ENCODE measurements around the gene STAG1.
"Not testable (repeated sequence)": the region's sequence is repeated elsewhere in the genome, so short reads cannot be mapped to it uniquely, and the experiment has no call there.

The STAG1 gene

GRCh38 chr3:136741063-136741462, 11.1 kb downstream of the STAG1 start:
- no peak for DNase-seq

GRCh38 chr3:136740351-136740958, 11.7 kb downstream of the STAG1 start:
- DNase-seq: no peak

- DNase-seq: not testable (repeated sequence)
These were observed 15.2 kb downstream of the STAG1 start for GRCh38 chr3:136736950-136737349.

GRCh38 chr3:136735103-136735502, 17.1 kb downstream of the STAG1 start:
- DNase-seq: no peak

GRCh38 chr3:136734382-136735070, 17.7 kb downstream of the STAG1 start:
- no peak for DNase-seq

- peak; percentile 33 for DNase-seq
These were observed 18.8 kb downstream of the STAG1 start for GRCh38 chr3:136733317-136733833.

- no peak for DNase-seq
These were observed 20.8 kb downstream of the STAG1 start for GRCh38 chr3:136731274-136731884.

- DNase-seq: no peak
These were observed 21.4 kb downstream of the STAG1 start for GRCh38 chr3:136730595-136731273.

- peak; percentile 68 for DNase-seq
These were observed 23.3 kb downstream of the STAG1 start for GRCh38 chr3:136728918-136729317.

- no peak for DNase-seq
These were observed 23.7 kb downstream of the STAG1 start for GRCh38 chr3:136728473-136728872.

- DNase-seq: no peak
These were observed 26.7 kb downstream of the STAG1 start for GRCh38 chr3:136725468-136725867.

GRCh38 chr3:136722916-136723315, 29.3 kb downstream of the STAG1 start:
- DNase-seq: not testable (repeated sequence)

GRCh38 chr3:136722399-136722798, 29.8 kb downstream of the STAG1 start:
- not testable (repeated sequence) for DNase-seq

GRCh38 chr3:136720091-136720490, 32.1 kb downstream of the STAG1 start:
- DNase-seq: no peak

- no peak for DNase-seq
These were observed 35.5 kb downstream of the STAG1 start for GRCh38 chr3:136716629-136717028.

- no peak for DNase-seq
These were observed 38.2 kb downstream of the STAG1 start for GRCh38 chr3:136714020-136714419.

- DNase-seq: no peak
These were observed 39.2 kb downstream of the STAG1 start for GRCh38 chr3:136712941-136713340.

- not testable (repeated sequence) for DNase-seq
These were observed 40.3 kb downstream of the STAG1 start for GRCh38 chr3:136711888-136712287.

- DNase-seq: no peak
These were observed 40.9 kb downstream of the STAG1 start for GRCh38 chr3:136711277-136711676.

GRCh38 chr3:136709775-136710174, 42.4 kb downstream of the STAG1 start:
- DNase-seq: not testable (repeated sequence)

GRCh38 chr3:136708333-136708985, 43.7 kb downstream of the STAG1 start:
- peak; percentile 27 for DNase-seq

- no peak for DNase-seq
These were observed 48.7 kb downstream of the STAG1 start for GRCh38 chr3:136703429-136703828.
